HepG2 (cell line): ENCODE data around the gene TOB1. TPM values are rescaled to one million over a fixed set of nuclear protein-coding genes. Genes with fewer than 3 reads are reported as not detected.
A peak's percentile ranks its signal among the peaks of the same experiment; 100 is the strongest.

Experiments
- ATF1 ChIP-seq: IDR thresholded peaks from 2 replicates; pipeline ENCODE4 v1.6.1; 2016; ENCODE audit warnings: mild to moderate bottlenecking, control low read depth
- BRF2 ChIP-seq: sonication (generic); formaldehyde crosslinking; IDR thresholded peaks from 2 replicates; pipeline ENCODE4 v1.8.1; 2022; ENCODE audit warnings: mild to moderate bottlenecking, missing genetic modification reagents
- CC2D1A ChIP-seq: sonication (generic); formaldehyde crosslinking; IDR thresholded peaks from 2 replicates; pipeline ENCODE4 v1.8.1; 2023; ENCODE audit warnings: mild to moderate bottlenecking, missing genetic modification reagents
- CREM ChIP-seq, 2 experiments: sonication (generic) in 1 of 2; formaldehyde crosslinking in 1 of 2; IDR thresholded peaks; 2 replicates each; pipeline versions ENCODE4 v1.4.0 to v1.6.1; 2016 to 2020; ENCODE audit warnings: antibody characterized with exemption in 1 of 2, mild to moderate bottlenecking in 1 of 2, missing genetic modification reagents in 1 of 2
- DR1 ChIP-seq: sonication (generic); formaldehyde crosslinking; IDR thresholded peaks from 2 replicates; pipeline ENCODE4 v1.8.0; 2021; ENCODE audit warnings: mild to moderate bottlenecking, missing genetic modification reagents, inconsistent platforms
- GMEB1 ChIP-seq: sonication (generic); formaldehyde crosslinking; IDR thresholded peaks from 2 replicates; pipeline ENCODE4 v1.5.1; 2020; ENCODE audit warnings: missing genetic modification reagents, mild to moderate bottlenecking, borderline replicate concordance
- KLF12 ChIP-seq: sonication (generic); formaldehyde crosslinking; IDR thresholded peaks from 2 replicates; pipeline ENCODE4 v1.4.0; 2020; ENCODE audit warnings: missing genetic modification reagents, borderline replicate concordance
- MBNL3 ChIP-seq: fragments of 250-450 bp; sonication (Bioruptor Pico); conservative IDR thresholded peaks from 2 replicates; pipeline ENCODE4 v1.8.0; 2022; ENCODE audit warnings: mild to moderate bottlenecking, inconsistent platforms
- NCOA2 ChIP-seq: sonication (generic); formaldehyde crosslinking; IDR thresholded peaks from 2 replicates; pipeline ENCODE4 v1.8.0; 2022; ENCODE audit warnings: inconsistent platforms
- RAD51 ChIP-seq: fragments of 450-650 bp; IDR thresholded peaks from 2 replicates; pipeline ENCODE4 v1.6.1; 2016; ENCODE audit warnings: borderline replicate concordance
- RBFOX2 ChIP-seq: fragments of 200-400 bp; formaldehyde crosslinking; IDR thresholded peaks from 2 replicates; pipeline ENCODE4 v1.6.1; 2017; ENCODE audit warnings: low read depth, mild to moderate bottlenecking, low read length
- RERE ChIP-seq: IDR thresholded peaks from 2 replicates; pipeline ENCODE4 v1.6.1; 2016; ENCODE audit warnings: low read depth, missing genetic modification reagents, missing compliant biosample characterization
- ZC3H4 ChIP-seq: sonication (generic); formaldehyde crosslinking; IDR thresholded peaks from 2 replicates; pipeline ENCODE4 v1.4.0; 2020; ENCODE audit warnings: missing genetic modification reagents, borderline replicate concordance
- ZFY ChIP-seq: sonication (generic); formaldehyde crosslinking; IDR thresholded peaks from 2 replicates; pipeline ENCODE4 v1.4.0; 2020; ENCODE audit warnings: missing genetic modification reagents
- ZNF451 ChIP-seq: sonication (generic); formaldehyde crosslinking; IDR thresholded peaks from 2 replicates; pipeline ENCODE4 v1.5.0; 2020; ENCODE audit warnings: mild to moderate bottlenecking, missing genetic modification reagents
- ZNF547 ChIP-seq: sonication (generic); formaldehyde crosslinking; IDR thresholded peaks from 2 replicates; pipeline ENCODE4 v1.5.1; 2020; ENCODE audit warnings: mild to moderate bottlenecking, missing genetic modification reagents
- ZNF567 ChIP-seq: sonication (generic); formaldehyde crosslinking; IDR thresholded peaks from 2 replicates; pipeline ENCODE4 v1.8.1; 2023; ENCODE audit warnings: mild to moderate bottlenecking, missing genetic modification reagents, borderline replicate concordance
- ZNF652 ChIP-seq: IDR thresholded peaks from 2 replicates; pipeline ENCODE4 v1.6.1; 2016; ENCODE audit warnings: low read depth, borderline replicate concordance
- ZNF746 ChIP-seq: sonication (generic); formaldehyde crosslinking; IDR thresholded peaks from 2 replicates; pipeline ENCODE4 v1.8.0; 2022; ENCODE audit warnings: mild to moderate bottlenecking, missing genetic modification reagents
- ZNF781 ChIP-seq: sonication (generic); formaldehyde crosslinking; IDR thresholded peaks from 2 replicates; pipeline ENCODE4 v1.5.1; 2020; ENCODE audit warnings: borderline replicate concordance, mild to moderate bottlenecking, missing genetic modification reagents; ENCODE audit errors: not compliant biosample characterization
- ZNF782 ChIP-seq: sonication (generic); formaldehyde crosslinking; IDR thresholded peaks from 2 replicates; pipeline ENCODE4 v1.4.0; 2020; ENCODE audit warnings: missing genetic modification reagents, mild to moderate bottlenecking, borderline replicate concordance
- polyA plus RNA-seq, 8 experiments: library from polyadenylated mRNA; depleted of rRNA in 3 of 8; stranded (reverse) in 7 of 8; unstranded in 1 of 8; fragments of >200 nt; fragmentation: Illumina TruSeq in 4 of 8; extraction: Trizol in 4 of 8; gene quantifications; 2 replicates each; pipeline versions ENCODE4 v1.2.1 to v1.2.3, GENCODE V29; 2011 to 2016; ENCODE audit warnings: low read depth in 4 of 8, missing spikeins in 1 of 8, mixed read lengths in 1 of 8; ENCODE audit not compliant: insufficient read depth in 1 of 8
- total RNA-seq, 5 experiments: library from RNA; depleted of rRNA; stranded (reverse); fragments of >200 nt; fragmentation: Illumina TruSeq; extraction: Trizol; gene quantifications; 2 replicates each; pipeline ENCODE4 v1.2.3, GENCODE V29; 2016; ENCODE audit warnings: low read depth in 1 of 5

Gene TOB1
- total and polyA plus RNA-seq, 2 of the 13 experiments (the other 11 are each of a cell fraction or from before 2014, with no cell fraction given): 21.9 to 57.7 TPM

GRCh38 chr17:50867363-50868139 lies 1.4 kb upstream of the TOB1 start (continued):
- TF ChIP-seq ZNF746 (CRISPR knock-in tag): peak; percentile 77; the same call in 1 of the 2 replicates
- TF ChIP-seq MBNL3: no peak
- peak; percentile 86 for TF ChIP-seq KLF12 (CRISPR knock-in tag)
- 0 out of 2 replicates have a peak, but pooled peaks have one; percentile 7 for TF ChIP-seq BRF2
- no peak for TF ChIP-seq RAD51
- peak; percentile 92 for TF ChIP-seq CREM (IDR thresholded peaks at IDR 0.05)
- TF ChIP-seq CREM (CRISPR knock-in tag; IDR thresholded peaks at IDR 0.05): no peak
- peak; percentile 85; the same call in 1 of the 2 replicates for TF ChIP-seq ZC3H4 (CRISPR knock-in tag)
- peak; percentile 59; the same call in 1 of the 2 replicates for TF ChIP-seq DR1 (CRISPR knock-in tag)
- TF ChIP-seq ATF1 (CRISPR knock-in tag): peak; percentile 94
- peak; percentile 84 for TF ChIP-seq ZFY (CRISPR knock-in tag)
- no peak; the same call in 1 of the 2 replicates for TF ChIP-seq ZNF567 (CRISPR knock-in tag)
- no peak for TF ChIP-seq RBFOX2
- TF ChIP-seq NCOA2: peak; percentile 67; the same call in 1 of the 2 replicates
- no peak for TF ChIP-seq ZNF451
- TF ChIP-seq RERE (CRISPR knock-in tag): no peak
- TF ChIP-seq ZNF781: no peak
- TF ChIP-seq CC2D1A: 0 out of 2 replicates have a peak, but pooled peaks have one; percentile 28
- peak; percentile 51; the same call in 1 of the 2 replicates for TF ChIP-seq GMEB1 (CRISPR knock-in tag)
- no peak; the same call in none of the 2 replicates for TF ChIP-seq ZNF652
- TF ChIP-seq ZNF782 (CRISPR knock-in tag): peak; percentile 52; the same call in 1 of the 2 replicates
- no peak; the same call in 1 of the 2 replicates for TF ChIP-seq ZNF547 (CRISPR knock-in tag)
